NCI-H345 (cell line): ENCODE measurements around the gene SLC22A1.
"Not testable (repeated sequence)": the region's sequence is repeated elsewhere in the genome, so short reads cannot be mapped to it uniquely, and the experiment has no call there.

Experiments used
- DNase-seq: peaks from one replicate; lab custom pipeline; 2025; lab: John Stamatoyannopoulos, UW

Gene SLC22A1

DNA sequence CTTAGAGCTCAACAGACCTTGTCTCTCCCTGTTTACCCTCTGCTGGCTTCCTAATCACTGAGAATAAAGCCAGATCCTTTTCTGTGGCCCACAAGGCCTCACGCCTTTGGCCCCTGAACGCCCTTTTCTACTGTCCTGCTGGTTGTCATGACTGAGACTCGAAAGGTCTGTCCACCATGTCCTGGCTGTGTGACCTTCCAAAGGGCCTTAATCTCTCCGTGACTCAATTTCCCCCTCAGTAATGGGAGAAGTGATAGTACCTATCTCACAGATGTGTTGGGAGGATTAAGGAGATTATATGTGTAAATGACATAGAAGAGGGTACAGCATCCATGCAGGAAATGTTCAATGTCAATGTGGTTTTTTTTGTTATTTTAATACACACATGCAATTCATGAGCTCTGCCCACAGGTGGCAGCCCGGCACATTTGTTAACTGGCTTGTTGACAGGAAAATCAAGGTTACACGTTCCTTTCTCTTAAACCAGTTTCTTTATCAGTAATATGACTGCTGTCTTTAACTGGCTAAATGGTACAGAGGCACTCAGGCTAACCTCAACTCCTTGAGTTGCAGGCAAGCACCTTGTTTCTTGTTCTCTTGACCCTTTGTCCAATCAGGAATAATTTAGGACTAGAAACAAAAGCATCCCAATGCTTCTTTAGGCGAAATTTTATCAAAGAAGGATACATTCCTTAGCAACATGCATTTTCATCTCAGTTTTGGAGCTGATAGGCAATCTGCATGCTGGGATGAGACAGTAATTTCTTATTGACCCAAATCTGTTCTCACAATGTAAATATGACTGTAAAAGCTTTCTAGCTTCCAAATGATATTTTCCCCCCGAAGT is 16.6 kb downstream of the SLC22A1 start:
- DNase-seq, result peak; percentile 21

DNA sequence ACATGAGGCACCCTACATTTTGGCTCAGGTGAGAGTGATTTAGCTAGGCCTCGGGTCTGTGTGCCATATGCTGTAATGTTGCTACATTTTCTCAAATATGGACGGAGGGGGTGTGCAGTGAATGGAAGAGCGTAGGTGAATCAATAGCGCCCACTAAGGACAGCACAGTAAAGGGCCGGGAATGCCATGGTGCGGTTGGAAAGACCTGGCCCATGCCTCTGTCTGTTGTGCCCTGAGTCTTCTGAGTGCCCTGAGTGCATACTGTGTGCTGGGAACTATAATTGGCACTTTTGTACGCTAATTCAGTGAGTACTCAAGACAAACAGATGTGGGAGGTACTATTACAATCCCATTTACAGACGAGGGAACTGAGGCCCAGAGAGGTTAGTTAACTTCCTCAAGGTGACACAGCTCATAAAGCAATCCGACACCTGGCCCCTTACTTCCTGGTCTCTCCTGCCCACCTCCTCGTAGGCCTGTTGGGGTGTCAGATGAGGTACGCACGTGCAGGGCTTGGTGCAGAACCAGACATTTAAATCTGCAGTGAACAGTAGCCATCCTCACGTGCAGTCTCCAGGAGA is 17.3 kb downstream of the SLC22A1 start:
- no peak for DNase-seq

DNA sequence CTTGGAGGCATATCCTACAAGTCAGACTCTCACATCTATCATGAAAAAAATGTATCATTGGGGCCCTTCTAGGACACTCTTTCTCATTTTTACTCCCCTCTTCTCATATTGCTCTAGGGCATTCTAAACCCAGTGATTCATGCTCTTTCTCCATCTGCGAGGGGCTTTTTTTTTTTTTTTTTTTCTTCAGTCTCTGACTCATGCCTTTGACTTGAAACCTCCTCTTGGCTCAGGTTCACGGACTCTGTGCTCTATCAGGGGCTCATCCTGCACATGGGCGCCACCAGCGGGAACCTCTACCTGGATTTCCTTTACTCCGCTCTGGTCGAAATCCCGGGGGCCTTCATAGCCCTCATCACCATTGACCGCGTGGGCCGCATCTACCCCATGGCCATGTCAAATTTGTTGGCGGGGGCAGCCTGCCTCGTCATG is 17.8 kb downstream of the SLC22A1 start:
- no peak for DNase-seq

DNA sequence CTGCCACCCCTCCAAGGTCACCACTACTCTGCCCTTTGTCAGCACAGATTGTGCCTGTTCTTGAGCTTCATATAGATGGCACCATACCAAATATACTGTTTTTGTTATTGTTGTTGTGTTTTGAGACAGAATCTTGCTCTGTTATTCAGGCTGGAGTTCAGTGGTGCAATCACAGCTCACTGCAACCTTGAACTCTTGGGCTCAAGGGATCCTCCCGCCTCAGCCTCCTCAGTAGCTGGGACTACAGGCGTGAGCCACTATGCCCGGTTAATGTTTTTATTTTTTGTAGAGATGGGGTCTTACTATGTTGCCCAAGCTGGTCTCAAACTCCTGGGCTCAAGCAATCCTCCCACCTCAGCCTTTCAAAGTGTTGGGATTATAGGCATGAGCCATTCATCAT is 18.9 kb downstream of the SLC22A1 start:
- DNase-seq, result not testable (repeated sequence)

DNA sequence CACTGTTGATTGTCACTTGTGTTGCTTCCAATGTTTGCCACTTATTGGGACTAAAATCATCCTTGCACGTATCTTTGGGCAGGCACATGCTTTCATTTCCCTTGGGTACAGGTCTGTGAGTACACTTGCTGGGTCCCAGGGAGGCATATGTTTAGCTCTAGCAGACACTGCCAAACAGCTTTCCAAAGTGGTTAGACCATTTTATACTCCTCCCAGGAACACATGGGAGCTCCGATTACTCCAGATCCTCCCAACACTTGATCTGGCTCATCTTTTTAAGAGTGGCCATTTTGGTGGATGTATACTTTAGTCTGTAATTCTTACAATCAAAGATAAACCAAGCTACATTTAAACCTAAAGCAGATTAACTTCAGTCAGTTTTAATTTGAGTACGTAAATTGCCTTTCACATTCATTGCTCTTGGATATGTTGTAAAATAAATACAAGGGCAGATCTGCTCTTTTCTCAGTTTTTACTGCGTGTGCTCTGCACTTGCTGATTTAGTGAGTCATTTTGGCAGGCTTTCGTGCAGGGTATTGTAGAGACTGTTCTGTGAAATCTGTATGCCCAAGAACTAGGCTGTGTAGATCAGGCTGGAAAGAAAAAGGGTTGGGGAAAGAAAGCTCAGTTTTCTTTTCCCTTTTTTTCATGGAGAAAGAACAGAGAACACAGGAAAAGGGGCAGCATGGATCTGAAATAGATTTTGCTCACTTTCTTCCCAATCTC is 19.5 kb downstream of the SLC22A1 start:
- DNase-seq, result no peak

DNA sequence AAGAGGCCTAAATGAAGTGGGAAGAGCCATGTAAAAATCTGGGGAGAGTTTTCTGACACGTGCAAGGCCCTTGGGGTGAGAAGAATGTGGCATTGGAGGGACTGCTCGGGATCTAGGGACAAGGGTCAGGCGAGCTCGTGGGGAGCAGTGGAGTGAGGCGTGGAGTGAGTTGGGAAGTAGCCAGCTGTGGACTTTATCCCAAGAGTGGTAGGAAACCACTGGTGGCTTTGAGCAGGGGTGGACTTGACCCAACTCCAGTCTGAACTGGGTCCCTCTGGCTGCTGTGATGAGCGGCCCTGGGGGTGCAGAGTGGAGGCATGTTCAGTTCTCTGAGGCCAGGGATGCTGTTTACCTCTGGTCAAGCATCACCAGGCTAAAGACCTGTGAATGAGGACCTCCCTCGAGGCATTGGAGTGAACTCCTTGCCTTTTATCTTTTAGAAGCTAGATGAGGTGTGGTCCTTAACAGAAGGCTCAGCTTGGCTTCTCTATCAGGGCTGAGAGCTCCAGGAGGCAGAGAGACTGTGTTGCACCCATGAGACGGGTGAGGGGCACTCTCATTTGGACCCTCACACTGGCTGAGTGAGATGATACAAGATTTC is 20.6 kb downstream of the SLC22A1 start:
- no peak for DNase-seq

DNA sequence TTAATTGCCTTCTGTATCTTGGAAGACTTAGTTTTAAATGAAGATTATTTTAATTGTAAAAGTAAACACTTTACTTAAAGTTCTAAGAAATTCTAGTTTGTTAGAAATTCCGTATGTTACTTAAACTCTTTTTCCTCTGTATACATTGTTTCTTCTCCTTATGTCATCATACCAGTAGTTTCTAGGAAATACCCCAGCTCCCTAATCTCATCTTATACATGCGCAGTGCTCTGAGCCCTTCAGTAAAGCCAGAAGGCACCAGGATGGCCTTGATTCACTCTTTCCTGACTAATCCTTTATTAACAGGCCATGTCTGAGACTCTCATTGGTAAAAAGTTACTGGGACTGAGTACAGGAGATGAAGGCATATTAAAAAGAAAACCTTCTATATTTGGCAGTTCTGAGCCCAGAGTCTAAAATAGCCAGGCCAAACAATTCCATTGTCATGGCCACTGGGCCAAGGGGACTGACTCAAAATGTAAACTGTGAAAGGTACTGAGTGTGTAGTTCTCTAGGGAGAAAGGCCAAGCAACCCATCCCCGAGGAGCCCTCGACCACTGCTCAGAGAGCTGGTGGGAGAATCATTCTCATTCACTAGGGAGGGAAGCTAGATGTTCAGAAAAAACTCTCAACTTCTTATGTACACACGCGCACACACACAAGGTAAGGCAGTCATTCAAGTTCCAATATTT is 25.0 kb downstream of the SLC22A1 start:
- DNase-seq, result no peak

DNA sequence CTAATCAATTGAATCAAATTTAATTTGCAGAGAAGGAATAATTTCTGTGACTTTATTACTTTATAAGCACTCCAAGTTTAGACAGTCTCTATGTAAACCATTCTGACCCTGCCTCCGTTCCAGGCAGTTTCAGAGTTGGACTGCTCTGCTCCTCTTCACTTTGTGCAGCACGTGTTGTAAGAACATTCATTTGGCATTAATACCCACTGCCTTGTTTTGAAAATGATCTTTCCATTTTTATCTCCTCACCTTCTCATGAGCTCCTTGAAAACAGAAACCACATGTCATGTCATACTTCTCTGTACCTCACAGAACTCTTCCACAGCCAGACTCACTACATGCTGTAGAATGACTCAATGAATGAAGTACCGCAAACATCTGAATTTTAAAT is 25.5 kb downstream of the SLC22A1 start:
- DNase-seq, result no peak

DNA sequence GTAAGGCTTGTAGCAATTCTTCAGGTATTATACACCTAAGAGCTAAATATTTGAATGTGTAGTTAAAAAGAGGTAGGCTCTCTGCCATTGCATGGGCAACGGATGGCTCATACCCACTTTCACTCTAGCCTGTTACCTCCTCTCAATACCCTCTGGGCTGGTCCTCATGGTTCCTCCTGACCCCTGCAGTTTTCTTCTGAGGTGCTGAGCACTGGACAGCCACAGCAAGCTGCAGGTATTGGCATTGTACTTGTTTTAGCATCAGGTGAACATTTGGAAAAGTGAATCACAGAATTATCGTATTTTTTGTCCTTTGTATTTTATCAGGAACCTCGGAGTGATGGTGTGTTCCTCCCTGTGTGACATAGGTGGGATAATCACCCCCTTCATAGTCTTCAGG is 32.9 kb downstream of the SLC22A1 start:
- DNase-seq, result no peak

DNA sequence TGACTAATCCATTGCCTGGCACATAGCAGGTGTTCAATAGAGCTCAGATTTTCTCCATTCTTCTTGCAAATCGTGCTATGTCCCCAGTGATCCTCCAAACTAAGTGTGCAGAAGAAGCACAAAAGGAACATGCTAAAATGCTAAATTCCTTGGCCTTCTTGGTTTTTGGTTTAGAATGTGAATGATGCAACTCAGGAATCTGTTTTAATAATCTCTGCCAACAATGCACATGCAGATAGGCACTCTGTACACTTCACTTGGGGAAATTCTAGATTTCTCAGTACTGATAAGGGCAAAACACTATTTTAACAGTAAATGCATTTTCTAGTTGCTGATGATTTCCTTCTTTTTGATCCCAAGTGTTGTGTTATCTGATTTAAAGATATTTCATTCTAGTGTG is 35.2 kb downstream of the SLC22A1 start:
- no peak for DNase-seq

DNA sequence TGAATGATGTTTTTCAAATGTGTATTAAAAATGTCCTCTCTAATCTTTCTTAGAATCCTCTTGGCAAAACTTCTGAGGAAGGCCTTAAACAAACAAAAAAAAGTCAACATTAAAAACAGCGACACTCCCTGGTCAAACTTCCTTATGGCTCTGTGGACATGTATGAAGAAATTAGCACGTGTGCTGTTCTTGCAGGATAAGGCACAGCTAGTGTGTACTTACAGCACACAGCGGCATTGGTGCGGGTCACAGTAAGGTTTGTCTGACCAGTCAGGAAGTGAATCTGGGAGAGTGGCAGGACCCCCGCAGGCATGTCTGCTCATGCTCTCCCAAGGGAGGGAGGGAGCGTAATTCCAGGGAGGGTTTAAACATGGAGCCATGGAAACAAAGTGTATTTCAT is 38.8 kb downstream of the SLC22A1 start:
- DNase-seq, result no peak

DNA sequence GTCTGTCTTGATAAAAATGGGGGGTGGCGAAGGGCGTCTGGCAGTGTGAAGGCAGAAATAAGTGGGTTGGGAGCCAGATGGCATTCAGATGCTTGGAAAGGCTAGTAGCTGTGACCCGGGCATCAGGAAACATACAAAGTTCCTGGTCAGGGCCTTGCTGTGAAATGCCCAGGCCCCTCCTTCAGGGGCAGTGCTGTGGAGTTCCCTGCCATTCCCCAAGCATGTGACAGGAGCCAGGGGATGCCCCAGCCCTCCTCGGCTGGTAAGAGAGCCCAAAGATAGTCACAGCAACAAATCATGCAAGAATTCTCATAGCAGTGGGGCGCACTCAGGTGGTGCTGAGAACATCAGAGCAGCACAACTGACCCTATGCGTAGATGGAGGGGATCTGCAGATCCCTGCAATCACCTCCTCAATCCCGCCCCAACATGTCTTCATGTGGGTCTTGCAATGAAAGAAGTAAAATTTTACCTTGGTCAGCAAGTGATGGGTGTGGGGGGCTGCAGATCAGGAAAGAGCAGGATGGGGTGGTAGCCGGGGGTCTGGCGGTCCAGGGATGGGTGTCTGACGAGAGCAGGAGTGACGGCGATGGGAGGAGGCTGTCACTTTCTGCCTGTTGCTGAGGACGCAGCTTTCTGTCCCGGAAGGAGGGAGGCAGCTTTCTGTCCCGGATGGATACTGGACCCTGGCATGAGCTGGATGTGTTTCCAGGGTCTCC is 39.5 kb downstream of the SLC22A1 start:
- no peak for DNase-seq

DNA sequence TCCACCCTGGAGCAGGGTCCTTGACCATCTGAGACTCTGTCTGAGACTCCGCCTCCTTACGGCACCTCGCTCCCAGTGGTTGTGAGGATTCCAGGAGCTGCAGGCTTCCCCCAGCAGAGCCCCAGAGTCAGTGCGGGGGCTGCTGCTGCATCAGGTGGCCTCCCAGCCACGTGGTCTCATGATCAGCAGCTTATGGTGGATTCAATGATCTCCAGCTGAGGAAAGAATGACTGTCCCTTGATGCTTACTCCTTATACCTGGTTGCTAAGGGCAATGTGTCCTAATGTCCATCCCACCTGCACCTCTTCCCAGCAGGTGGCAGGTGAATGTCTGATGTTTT is 40.0 kb downstream of the SLC22A1 start:
- DNase-seq, result no peak

DNA sequence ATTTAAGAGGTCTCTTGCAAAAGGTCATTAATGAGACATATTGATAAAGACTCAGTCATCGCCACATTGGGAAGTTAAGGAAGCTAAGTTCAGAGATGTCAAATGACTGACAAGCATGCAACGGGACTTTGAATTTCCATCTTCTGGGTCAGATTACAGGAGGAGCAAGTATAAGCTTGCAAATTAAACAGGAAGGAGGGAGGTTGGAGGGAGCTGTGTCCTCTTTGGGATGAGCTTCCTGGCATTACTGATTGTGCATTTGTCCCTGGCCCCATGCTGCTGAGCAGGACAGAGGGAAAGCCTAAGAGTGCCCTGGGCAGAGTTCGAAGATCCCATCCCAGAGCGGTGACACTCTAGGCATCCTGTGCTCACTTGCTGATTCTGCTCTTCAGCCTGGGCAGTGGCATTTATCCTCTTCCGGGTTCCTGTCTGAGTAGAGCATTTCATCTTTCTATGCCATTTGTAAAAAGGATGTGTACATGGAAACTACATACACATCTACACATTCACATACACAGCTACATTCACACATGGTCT is 40.5 kb downstream of the SLC22A1 start:
- no peak for DNase-seq

DNA sequence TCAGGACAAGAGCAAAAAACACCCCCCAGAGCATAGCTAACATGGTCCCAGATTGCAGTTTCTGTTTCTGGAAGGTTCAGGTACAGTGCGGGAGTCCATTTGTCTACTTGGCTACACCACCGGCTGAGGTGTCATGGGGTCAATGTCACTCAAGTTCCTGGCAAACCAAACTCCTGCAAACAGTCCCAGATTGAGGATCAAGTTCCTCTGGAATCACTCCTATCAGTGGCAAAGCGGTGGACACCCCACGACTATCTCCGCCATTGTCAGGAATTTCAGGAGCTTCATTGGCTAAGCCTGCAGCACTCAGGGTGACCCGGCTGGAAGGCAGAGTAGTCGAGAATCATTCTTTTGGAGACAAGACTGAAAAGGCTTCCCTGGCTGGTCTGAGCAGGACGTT is 41.8 kb downstream of the SLC22A1 start:
- no peak for DNase-seq

DNA sequence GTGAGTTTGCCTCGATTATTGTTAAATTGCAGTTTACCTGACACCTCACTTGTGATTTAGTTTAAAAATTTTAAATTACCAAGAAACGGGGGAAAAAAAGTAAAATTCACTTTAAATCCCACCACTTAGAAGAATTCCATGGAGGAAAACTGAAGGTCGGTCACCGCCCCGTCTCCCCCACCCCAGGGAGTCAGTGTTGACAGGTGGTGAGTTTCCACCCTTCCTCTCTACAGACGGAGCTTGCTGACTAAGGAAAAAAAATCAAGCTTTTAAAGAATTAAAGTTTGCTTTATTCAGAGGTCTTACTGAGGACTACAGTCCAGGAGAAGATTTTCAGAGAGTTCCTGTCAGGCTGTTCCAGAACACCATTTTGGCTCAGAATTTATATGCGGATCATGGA is 42.3 kb downstream of the SLC22A1 start:
- no peak for DNase-seq

DNA sequence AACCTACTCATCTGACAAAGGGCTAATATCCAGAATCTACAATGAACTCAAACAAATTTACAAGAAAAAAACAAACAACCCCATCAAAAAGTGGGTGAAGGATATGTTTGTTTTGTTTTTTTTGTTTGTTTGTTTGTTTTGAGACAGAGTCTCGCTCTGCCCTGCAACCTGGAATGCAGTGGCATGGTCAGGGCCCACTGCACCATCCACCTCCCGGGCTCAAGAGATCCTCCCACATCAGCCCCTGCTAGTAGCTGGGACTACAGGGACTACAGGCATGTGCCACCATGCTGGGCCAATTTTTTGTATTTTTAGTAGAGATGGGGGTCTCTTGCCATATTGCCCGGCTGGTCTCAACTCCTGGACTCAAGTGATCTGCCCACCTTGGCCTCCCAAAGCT is 44.3 kb downstream of the SLC22A1 start:
- DNase-seq, result not testable (repeated sequence)

DNA sequence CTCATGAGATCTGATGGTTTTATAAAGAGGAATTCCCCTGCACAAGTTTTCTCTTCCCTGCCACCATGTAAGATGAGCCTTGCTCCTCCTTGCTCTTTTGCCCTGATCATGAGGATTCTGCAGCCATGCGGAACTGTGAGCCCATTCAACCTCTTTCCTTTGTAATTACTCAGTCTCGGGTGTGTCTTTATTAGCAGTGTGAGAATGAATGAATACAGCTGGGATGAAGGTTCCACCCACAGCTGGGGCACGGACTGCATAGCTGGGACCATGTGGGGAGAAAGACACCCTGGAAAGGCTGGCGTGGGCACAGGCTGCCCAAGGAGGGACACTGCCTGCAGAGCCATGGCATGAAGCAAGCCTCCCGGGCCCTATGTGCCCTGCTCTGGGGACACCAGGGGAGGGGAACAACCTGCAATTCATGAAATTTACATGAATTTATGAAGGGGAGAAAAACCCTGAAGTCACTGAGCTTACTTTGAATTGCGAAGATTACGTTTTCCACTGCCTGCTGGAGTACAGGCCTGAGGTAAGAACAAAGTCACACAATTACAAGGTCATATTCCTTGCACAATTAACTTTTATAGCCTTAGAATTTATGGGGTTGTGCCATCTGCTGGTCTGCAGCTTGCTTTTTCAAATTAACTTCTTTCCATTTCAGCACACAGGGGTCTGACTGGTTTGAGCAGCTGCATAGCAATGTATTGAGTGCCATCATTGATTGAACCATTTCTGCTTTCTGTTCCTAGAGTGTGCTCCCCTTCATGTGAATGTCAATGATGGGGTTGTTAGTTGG is 46.2 kb downstream of the SLC22A1 start:
- no peak for DNase-seq

DNA sequence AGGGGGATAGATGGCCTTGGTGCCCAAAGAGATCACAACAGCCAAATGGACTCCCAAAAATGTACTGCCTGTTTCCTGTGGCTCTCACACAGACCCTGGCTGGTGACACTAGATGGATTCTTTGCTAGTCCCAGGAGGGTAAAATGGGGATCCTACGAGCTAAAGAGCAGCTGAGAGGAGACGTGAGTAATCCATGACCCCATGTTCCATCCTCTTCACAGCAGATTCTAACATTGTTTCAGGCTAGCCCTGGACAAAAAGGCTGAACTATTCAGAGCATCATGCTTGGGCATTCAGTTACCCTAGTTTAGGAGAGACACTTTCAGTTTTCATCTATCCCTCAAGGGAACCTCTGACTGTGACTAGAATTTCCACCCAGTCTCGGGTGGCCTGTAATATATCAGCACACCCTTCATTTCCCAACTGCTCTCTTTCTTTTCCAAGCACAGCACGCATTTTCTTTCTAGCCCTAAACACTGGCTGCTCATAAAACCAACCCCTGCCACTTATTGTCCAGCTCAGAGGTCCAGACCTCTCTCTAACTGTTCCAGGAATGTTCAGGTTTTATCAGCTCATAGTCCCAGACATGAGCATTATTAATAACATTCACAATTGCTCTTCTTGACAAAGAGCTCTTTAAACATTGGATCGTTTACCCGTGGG is 48.5 kb downstream of the SLC22A1 start:
- DNase-seq, result no peak

DNA sequence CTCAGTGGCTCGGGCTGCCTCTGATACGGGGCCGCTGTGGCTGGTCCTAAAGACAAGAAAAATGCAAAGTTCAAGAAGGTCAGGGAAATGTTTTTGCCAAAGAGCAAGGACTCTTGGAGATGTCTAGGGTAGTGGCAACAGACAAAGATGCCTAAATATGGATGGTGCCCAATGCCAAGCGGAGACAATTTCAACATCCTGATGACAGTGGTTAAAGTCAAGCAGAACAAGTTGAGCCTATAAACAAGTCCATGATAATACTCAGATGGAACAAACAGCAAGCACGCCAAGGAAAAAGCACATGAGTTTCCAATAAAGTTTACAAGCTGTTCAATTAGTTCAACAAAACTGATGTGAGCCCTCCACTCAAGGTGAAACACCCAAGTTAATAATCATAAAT is 51.1 kb downstream of the SLC22A1 start:
- DNase-seq, result no peak
